ENCODE results near the gene CSF3. TPM values are rescaled to one million over a fixed set of nuclear protein-coding genes. Genes with fewer than 3 reads are reported as not detected.

Gene CSF3
- total and polyA plus RNA-seq, 2 of the 13 experiments (the other 11 are each of a cell fraction or from before 2014, with no cell fraction given), result 0.09 TPM; not detected in 1

- TF ChIP-seq ZBTB38 (CRISPR knock-in tag; IDR thresholded peaks at IDR 0.05) (0 out of 2 replicates have a peak, but pooled peaks have one; percentile 32), ARID3A (IDR thresholded peaks at IDR 0.05; ENCODE audit: low read depth, low read length) (0 out of 2 replicates have a peak, but pooled peaks have one; percentile 24), CHCHD3 (CRISPR knock-in tag; IDR thresholded peaks at IDR 0.05) (no peak), RXRB (CRISPR knock-in tag; IDR thresholded peaks at IDR 0.05; ENCODE audit: borderline replicate concordance) (peak; percentile 31; the same call in 1 of the 2 replicates), TBP (CRISPR knock-in tag; IDR thresholded peaks at IDR 0.05) (no peak), KLF15 (CRISPR knock-in tag; IDR thresholded peaks at IDR 0.05; ENCODE audit: borderline replicate concordance) (no peak), PHF8 (CRISPR knock-in tag; IDR thresholded peaks at IDR 0.05) (0 out of 2 replicates have a peak, but pooled peaks have one; percentile 21), GATAD2A (CRISPR knock-in tag; IDR thresholded peaks at IDR 0.05) (peak; percentile 62; the same call in 1 of the 2 replicates), JUNB (CRISPR knock-in tag; IDR thresholded peaks at IDR 0.05; ENCODE audit: borderline replicate concordance) (no peak), FOXO1 (CRISPR knock-in tag; IDR thresholded peaks at IDR 0.05) (peak; percentile 37; the same call in 1 of the 2 replicates), RAD21 (CRISPR knock-in tag; IDR thresholded peaks at IDR 0.05) (peak; percentile 67)
Observed at GRCh38 chr17:40038882-40039513, 23.8 kb downstream of the CSF3 start (continued).

- Histone ChIP-seq H3K4me1 (ENCODE audit: insufficient read depth, low read length) (peaks cover 12% of the 10 kb centered on the region), H3K9me3 (ENCODE audit: low read length) (no peaks in the 10 kb centered on the region), H3K9ac (ENCODE audit: insufficient read depth, low read depth, low read length) (no peak overlapping the region), H3K27me3 (ENCODE audit: control insufficient read depth in 1 of 2, insufficient read depth in 2 of 2, low read length in 2 of 2) (no peaks in the 10 kb centered on the region), H3K27ac (ENCODE audit: extremely low read length, insufficient read depth, low read length) (no peak overlapping the region), H3K4me2 (ENCODE audit: low read depth, low read length) (no peak overlapping the region), H3K36me3 (replicated peaks in 1 of 2; ENCODE audit: control insufficient read depth in 1 of 2, insufficient read depth in 2 of 2, low read length in 2 of 2) (peaks cover 4 to 10% of the 10 kb centered on the region in 2 experiments; a peak in 2 of 5 replicates), H3K4me3 (replicated peaks in 1 of 3; ENCODE audit: insufficient read depth in 1 of 3, low read depth in 2 of 3, low read length in 3 of 3) (no peak overlapping the region), H4K20me1 (ENCODE audit: insufficient read depth, low read length) (no peaks in the 10 kb centered on the region), H3K79me2 (ENCODE audit: insufficient read depth, low read length) (no peaks in the 10 kb centered on the region), H2AFZ (ENCODE audit: low read length) (no peak overlapping the region)
- ChIA-PET POLR2A (no interaction called here), CTCF (ENCODE audit: low intra/inter-chr PET ratio, low total read pairs) (no interaction called here)
- in situ Hi-C loops (cut with HindIII; ENCODE audit: extremely low pct_ligation_motif_present, low pct_unique_long_range_greater_than_20kb), result no loop called here
- TSS peak; percentile 39 for BruUV-seq (replicated peaks)
- no peak for ATAC-seq
- 96% methylated on average over 2 of the region's 2 CpGs for WGBS (ENCODE audit: low lambda C conversion rate)
- intact Hi-C loops (cut with micrococcal nuclease; ENCODE audit: unreplicated experiment), result no loop called here
- DNase-seq (ENCODE audit: low spot score), result no peak
- no peak for FAIRE-seq
- TF ChIP-seq ZSCAN21 (CRISPR knock-in tag; IDR thresholded peaks at IDR 0.05; ENCODE audit: borderline replicate concordance) (no peak), HCFC1 (IDR thresholded peaks at IDR 0.05; ENCODE audit: low read depth, low read length) (no peak), NFIC (IDR thresholded peaks at IDR 0.05; ENCODE audit: low read length) (no peak), YEATS4 (CRISPR knock-in tag; IDR thresholded peaks at IDR 0.05; ENCODE audit: borderline replicate concordance) (no peak), ZNF44 (CRISPR knock-in tag; IDR thresholded peaks at IDR 0.05) (no peak), ARID4A (CRISPR knock-in tag; IDR thresholded peaks at IDR 0.05; ENCODE audit: borderline replicate concordance) (no peak), JUND (CRISPR knock-in tag; IDR thresholded peaks at IDR 0.05) (no peak), ZNF331 (CRISPR knock-in tag; IDR thresholded peaks at IDR 0.05) (no peak), POLR2A (IDR thresholded peaks at IDR 0.05; ENCODE audit: insufficient read depth in 1 of 2, low read depth in 2 of 2, low read length in 2 of 2) (no peak), MIXL1 (CRISPR knock-in tag; IDR thresholded peaks at IDR 0.05) (no peak)
Observed at GRCh38 chr17:40041196-40041595, 26.0 kb downstream of the CSF3 start.

All from HepG2 (cell line).